Activated naive CD8-positive, alpha-beta T cell treated with anti-CD3 and anti-CD28 coated beads for 36 hours (primary cell): ENCODE data around the gene DCP1B. TPM values are rescaled to one million over a fixed set of nuclear protein-coding genes. Genes with fewer than 3 reads are reported as not detected.

ENCODE experiments used
- total RNA-seq, 2 experiments: library from RNA; stranded (reverse); gene quantifications; one replicate each; pipeline ENCODE4 v1.2.3, GENCODE V29; 2021

Gene DCP1B
- total RNA-seq, 2 experiments from 2014 or later = 12.4 to 12.8 TPM

Other genes with a start within 250 kb of the DCP1B start
- not detected for gene LRTM2, start 183.9 kb downstream of the DCP1B start, total RNA-seq
- gene CACNA2D4, start 85.8 kb downstream of the DCP1B start, total RNA-seq = 1 to 10 TPM; 3.8 to 4.0 TPM
- gene CACNA1C, start 48.5 kb upstream of the DCP1B start, total RNA-seq = under 1 TPM; 0.02 to 0.14 TPM